ENCODE data around the gene ACOX2. TPM values are rescaled to one million over a fixed set of nuclear protein-coding genes. Genes with fewer than 3 reads are reported as not detected.
A peak's percentile ranks its signal among the peaks of the same experiment; 100 is the strongest.

ACOX2 gene
- total and polyA plus RNA-seq, 9 donors = 6.8 to 57.7 (median 23.7) TPM

GRCh38 chr3:58581328-58582091 is 44.5 kb upstream of the ACOX2 start:
- no peaks in the 10 kb centered on the region for H3K27me3 ChIP-seq
- no peaks in the 10 kb centered on the region for H3K36me3 ChIP-seq
- H3K9me3 ChIP-seq = no peaks in the 10 kb centered on the region
- no peak overlapping the region for H3K4me3 ChIP-seq
- WGBS, 3 donors = 47 to 53% (median 49%) methylated on average over 11 of the region's 11 CpGs
- TF ChIP-seq EP300 (IDR thresholded peaks at IDR 0.05) (no peak), POLR2A (IDR thresholded peaks at IDR 0.05) (no peak)
- TF ChIP-seq, protein P1, sequence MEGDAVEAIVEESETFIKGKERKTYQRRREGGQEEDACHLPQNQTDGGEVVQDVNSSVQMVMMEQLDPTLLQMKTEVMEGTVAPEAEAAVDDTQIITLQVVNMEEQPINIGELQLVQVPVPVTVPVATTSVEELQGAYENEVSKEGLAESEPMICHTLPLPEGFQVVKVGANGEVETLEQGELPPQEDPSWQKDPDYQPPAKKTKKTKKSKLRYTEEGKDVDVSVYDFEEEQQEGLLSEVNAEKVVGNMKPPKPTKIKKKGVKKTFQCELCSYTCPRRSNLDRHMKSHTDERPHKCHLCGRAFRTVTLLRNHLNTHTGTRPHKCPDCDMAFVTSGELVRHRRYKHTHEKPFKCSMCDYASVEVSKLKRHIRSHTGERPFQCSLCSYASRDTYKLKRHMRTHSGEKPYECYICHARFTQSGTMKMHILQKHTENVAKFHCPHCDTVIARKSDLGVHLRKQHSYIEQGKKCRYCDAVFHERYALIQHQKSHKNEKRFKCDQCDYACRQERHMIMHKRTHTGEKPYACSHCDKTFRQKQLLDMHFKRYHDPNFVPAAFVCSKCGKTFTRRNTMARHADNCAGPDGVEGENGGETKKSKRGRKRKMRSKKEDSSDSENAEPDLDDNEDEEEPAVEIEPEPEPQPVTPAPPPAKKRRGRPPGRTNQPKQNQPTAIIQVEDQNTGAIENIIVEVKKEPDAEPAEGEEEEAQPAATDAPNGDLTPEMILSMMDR (IDR thresholded peaks at IDR 0.05) = no peak
- peaks cover 3% of the 10 kb centered on the region for H3K4me1 ChIP-seq (ENCODE audit: insufficient read depth)
- intact Hi-C loops (cut with DNase I) = no loop called here
- no peak for DNase-seq
- no peak overlapping the region for H3K27ac ChIP-seq

DNA sequence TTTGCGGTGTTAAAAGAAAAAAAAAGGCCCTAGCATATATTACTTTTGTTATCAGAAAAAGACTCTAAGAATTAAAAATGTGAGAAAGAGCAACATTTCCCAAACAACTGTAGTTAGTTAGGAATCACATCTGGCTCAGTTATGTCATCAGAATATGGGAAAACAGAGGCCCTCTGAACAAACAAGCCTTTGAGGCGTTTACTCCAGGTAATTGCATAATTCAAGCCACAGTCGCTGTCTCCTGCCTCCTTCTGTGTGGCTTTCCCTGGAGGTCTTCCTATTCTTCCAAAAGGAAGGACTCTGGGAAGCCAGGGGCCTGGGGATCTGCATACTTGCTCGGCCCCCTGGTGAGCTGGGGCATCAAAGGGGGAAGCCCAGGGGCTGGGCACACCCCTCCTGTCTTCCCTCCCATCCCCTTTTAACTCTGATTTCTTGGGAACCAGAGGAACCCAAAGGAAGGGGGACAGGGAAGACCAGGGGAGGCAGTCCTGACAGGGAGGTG is 43.9 kb upstream of the ACOX2 start:
- Histone ChIP-seq H3K27me3 (no peaks in the 10 kb centered on the region), H3K27ac (no peak overlapping the region), H3K36me3 (no peaks in the 10 kb centered on the region), H3K9me3 (no peaks in the 10 kb centered on the region), H3K4me3 (no peak overlapping the region), H3K4me1 (ENCODE audit: insufficient read depth) (peaks cover under 1% of the 10 kb centered on the region)
- WGBS, 3 donors = 74 to 81% (median 77%) methylated on average over 4 of the region's 4 CpGs
- intact Hi-C loops (cut with DNase I) = no loop called here
- TF ChIP-seq POLR2A (IDR thresholded peaks at IDR 0.05) (no peak), EP300 (IDR thresholded peaks at IDR 0.05) (no peak)
- TF ChIP-seq, protein P1 (IDR thresholded peaks at IDR 0.05) = no peak
- no peak for DNase-seq

DNA sequence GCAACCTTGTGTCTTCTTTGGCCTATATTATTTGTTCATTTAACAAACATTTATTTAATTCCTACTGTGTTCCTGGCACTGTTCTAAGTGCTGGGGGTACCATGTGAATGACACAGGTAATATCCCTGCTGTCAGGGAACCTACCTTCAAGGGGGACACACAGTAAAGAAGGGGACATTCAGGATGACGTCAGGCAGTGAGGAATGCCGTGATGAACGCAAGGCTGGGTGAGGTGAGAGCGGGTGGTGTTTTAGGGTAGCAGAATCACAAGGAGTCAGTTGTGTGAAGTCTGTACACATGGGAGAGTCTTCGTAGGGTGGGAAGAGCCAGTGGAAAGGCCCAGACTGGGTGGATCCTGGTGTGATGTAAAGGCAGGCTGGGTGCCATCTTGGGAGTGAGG is 41.9 kb upstream of the ACOX2 start:
- 97 to 98% (median 97%) methylated on average over 5 of the region's 5 CpGs for WGBS, 3 donors
- Histone ChIP-seq H3K4me1 (ENCODE audit: insufficient read depth) (no peaks in the 10 kb centered on the region), H3K27ac (no peak overlapping the region)

DNA sequence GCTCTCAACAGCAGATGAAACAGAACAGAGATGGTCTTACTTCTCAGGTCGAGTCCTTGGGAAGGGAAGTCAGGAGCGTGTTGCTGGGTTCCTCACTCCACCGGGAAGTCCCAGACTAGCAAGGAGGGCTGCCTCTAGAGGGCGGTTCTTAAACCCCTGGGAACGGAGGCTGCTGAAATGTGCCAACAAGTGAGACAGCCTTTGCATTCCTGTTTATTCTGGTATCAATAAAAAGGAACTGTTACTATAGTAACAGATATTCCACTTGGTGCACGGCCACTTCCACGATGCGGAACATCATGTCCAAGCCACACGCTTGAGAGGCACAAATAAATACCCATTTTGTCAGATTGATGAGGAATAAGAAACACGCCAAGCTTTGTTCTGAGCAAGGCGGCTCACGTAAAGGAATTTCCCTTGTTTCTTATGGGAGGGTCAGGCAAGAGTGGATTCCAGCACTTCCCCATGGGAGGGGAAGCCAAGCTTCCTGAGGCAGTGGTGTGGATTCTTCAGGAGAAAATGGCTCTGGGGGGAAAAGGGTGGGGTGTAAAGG is 40.4 kb upstream of the ACOX2 start, which contains the start of gene FAM107A:
FAM107A (minus strand) TSS at position 123 of the 553 bp plus-strand sequence. CDS start 7,531 bp downstream, outside the sequence.
- H3K36me3 ChIP-seq = no peaks in the 10 kb centered on the region
- 15 to 30% (median 24%) methylated on average over 12 of the region's 12 CpGs for WGBS, 3 donors
- H3K4me3 ChIP-seq = no peak within 1 kb of the TSS
- peak in 2 of 5 donors; percentile 54 to 58 for DNase-seq
- no peaks in the 10 kb centered on the region for H3K9me3 ChIP-seq
- H3K27me3 ChIP-seq = no peaks in the 10 kb centered on the region
- H3K27ac ChIP-seq = no peak within 1 kb of the TSS
- intact Hi-C loops (cut with DNase I) = no loop called here
- no peak for TF ChIP-seq POLR2A (IDR thresholded peaks at IDR 0.05)
- TF ChIP-seq, protein P1 (IDR thresholded peaks at IDR 0.05) = peak in 1 of 3 donors; percentile 19
- TF ChIP-seq EP300 (IDR thresholded peaks at IDR 0.05) = peak; percentile 23
- no peaks in the 10 kb centered on the region for H3K4me1 ChIP-seq (ENCODE audit: insufficient read depth)

More for the DNA sequence above, 41.9 kb upstream of the ACOX2 start:
- TF ChIP-seq, protein P1 (IDR thresholded peaks at IDR 0.05) = no peak
- no peak for TF ChIP-seq POLR2A (IDR thresholded peaks at IDR 0.05)
- Histone ChIP-seq H3K27me3 (no peaks in the 10 kb centered on the region), H3K9me3 (no peaks in the 10 kb centered on the region), H3K4me3 (no peak overlapping the region), H3K36me3 (no peaks in the 10 kb centered on the region)
- intact Hi-C loops (cut with DNase I) = no loop called here
- no peak for DNase-seq
